ENCODE data around the gene SERPINE2. TPM values are rescaled to one million over a fixed set of nuclear protein-coding genes. Genes with fewer than 3 reads are reported as not detected.

The SERPINE2 gene, protein sequence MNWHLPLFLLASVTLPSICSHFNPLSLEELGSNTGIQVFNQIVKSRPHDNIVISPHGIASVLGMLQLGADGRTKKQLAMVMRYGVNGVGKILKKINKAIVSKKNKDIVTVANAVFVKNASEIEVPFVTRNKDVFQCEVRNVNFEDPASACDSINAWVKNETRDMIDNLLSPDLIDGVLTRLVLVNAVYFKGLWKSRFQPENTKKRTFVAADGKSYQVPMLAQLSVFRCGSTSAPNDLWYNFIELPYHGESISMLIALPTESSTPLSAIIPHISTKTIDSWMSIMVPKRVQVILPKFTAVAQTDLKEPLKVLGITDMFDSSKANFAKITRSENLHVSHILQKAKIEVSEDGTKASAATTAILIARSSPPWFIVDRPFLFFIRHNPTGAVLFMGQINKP
- 819 TPM for polyA plus RNA-seq (2013, experiment 1 of 2; ENCODE audit: insufficient read length)
- polyA plus RNA-seq (2013, experiment 2 of 2; ENCODE audit: insufficient read length): 815 TPM

GRCh38 chr2:224039080-224039769, at the start of gene SERPINE2:
Gene SERPINE2 (minus strand): TSS chr2:224039286. CDS start chr2:224001900, 37,386 bp downstream.
- DNase-seq: peak; percentile 80

DNA sequence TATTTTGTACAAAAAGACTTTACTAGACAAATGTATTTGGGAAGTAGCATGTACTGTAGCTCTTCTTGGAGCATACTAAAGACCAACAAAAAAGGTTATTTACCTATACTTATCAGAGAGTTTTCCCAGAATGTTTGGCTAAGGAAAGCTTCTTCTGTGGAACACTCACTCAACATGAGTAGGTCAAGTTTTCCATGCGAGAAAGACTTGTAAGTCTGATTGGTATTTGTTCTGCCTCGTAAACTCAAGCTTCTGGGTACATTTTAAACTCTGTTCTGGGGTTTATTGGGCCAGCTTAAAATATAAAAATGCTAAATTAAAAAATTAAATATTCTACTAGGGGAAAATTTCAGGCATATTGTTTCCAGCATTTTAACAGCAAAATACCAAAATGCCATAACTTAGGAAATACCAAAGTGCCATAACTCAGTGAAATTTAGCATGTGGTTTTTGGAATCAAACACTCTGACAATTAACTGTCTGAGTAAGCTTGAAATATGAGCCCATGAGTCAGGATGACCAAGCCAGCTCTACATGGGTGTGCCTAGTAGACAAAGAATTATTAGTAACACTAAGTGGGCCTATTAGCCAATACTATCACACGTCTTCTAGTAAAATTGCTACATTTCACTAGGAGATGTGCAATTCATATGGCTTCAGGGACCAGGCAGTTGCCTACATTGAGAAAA, 47.3 kb upstream of the SERPINE2 start:
- DNase-seq: peak; percentile 98

DNA sequence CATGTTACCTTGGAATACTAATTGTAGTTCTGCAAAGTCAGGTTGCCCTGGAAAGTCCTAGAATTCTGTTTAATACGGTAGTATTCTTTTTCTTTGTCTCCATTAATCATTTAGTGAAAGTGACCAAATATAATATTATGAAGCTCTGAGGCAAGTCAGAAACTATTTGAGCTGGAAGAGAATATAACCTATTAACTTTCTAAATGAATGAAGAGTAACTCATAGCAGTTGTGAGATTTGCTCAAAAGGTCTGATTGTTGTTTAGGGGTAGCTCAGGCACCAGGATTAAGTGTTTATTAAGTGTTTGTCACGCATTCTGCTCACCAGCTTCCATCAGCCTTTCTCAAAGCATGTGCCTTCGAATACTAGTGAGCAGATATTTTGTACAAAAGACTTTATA, 46.7 kb upstream of the SERPINE2 start:
- no peak for DNase-seq

DNA sequence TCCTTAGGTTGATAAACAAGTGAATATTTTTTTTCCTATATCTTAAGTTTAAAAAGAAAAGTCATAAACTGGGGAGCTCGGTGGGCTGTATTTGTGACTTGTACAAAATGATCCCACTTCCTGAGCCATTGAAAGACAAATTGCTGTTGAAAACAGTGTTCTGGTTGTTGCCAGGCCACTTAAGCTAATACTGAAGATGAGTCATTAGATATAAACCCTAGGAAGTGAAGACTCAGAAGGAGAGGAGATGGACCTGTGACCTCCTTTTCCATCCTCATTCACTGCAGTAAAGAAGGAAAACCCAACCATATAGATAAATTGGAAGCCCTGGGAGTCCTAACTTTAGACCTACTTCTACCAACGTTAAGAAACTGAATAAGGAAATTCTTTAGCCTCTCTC, 46.2 kb upstream of the SERPINE2 start:
- peak; percentile 78 for DNase-seq

- no peak for DNase-seq
These were observed 45.3 kb upstream of the SERPINE2 start for GRCh38 chr2:224084266-224084892.

GRCh38 chr2:224083638-224084037, 44.6 kb upstream of the SERPINE2 start:
- DNase-seq: no peak

DNA sequence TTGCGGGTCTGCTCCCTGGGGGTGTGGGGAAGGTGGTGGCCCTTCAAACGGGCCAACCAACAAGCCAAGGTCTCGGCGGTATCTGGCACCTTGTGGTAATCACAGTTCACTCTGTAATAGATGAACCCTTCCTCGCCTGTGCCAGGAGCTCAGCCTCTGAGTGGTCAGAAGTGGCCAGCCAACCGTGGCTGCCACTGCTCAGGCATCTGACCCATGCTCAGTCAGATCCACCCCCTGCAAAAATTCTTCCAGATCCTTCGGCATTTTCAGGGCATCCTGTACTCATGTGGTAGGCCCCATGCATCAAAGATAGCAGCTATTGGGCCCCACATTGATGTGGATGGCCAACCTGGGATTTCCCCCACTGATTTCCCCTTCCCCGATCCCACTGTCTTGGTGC, 39.6 kb upstream of the SERPINE2 start:
- DNase-seq: no peak

- DNase-seq: peak; percentile 83
These were observed 38.9 kb upstream of the SERPINE2 start for GRCh38 chr2:224077773-224078507.

- no peak for DNase-seq
These were observed 36.5 kb upstream of the SERPINE2 start for GRCh38 chr2:224075588-224075987.

DNA sequence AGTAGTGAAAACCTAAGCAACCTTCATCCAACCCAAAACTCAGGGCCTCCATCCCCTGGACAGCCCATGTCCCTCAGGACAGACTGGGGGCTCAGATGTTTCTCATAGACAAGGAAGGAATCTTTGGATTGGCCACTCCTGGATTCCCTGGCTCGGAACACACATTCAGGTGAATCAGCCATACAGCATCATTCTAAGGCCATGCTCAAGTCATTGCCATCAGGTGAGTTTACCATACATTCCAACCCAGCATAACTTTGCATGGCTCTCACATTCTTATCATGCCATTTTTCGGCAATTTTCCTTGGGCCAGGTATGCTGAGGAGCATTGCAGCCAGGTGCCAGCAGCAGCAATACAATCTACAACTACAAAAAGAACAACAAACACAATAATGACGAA, 34.6 kb upstream of the SERPINE2 start:
- DNase-seq: no peak

DNA sequence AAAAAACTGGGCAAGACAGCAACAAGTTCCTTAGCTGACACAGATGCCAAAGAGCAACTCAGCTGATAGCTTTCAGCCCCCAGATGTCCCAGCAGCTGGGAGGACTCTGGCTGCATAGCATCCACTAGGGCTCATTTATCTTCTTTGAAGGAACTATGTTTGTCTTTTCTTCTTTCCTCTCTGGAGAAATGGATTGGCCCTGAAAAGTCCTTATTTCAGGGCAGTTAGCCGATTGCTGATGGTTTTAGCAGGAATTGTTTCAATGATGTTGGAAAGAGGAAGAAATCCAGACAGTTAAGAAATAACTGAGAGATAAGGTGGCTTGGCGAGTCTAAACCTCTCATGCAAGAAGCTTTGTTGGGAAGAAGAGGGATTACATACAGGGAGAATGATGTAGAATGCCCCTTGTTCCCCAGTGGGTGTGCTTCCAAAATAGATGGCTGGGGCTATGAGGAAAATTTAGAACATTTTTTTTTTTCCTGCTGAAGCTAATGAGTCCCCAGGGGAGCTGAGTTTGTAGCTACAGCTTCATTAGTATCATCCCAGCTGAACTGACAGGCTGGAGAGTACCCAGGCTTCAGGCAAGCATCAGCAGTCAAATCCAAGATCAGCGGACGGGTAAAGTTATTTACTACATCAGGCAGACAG, 33.6 kb upstream of the SERPINE2 start:
- DNase-seq: peak; percentile 71

DNA sequence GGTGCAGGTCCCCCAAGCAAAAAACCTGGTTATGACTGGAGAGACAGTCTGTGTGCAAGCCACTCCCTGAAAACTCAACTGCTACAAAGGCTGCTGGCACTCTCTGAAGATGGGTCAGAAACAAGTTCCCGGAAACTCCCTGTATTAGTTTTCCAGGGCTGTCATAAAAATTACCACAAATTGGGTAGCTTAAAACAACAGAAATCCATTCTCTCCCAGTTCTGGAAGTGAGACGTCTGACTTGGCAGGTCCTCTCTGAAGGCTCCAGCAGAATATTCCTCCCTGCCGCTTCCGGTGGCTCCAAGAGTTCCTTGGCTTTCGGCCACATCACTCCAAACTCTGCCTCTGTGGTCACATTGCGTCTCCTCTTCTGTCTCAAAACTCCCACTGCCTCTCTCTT, 30.1 kb upstream of the SERPINE2 start:
- no peak for DNase-seq

DNA sequence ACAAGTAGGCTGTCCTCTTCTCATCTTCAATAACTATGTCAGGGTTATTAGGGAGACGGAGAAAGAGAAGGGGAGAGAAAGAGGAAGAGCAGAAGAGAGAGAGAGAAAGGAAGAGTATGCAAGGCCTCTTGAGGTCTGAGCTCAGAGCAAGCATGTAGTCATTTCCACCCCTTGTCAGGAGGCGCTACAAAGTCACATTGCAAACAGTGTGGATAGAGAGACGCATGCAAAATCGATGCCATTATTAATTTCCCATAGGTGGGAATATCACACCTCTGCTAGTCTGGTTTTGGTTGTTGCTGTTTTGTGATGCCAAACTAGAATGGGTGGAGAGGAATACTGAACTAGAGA, 24.2 kb upstream of the SERPINE2 start:
- no peak for DNase-seq

DNA sequence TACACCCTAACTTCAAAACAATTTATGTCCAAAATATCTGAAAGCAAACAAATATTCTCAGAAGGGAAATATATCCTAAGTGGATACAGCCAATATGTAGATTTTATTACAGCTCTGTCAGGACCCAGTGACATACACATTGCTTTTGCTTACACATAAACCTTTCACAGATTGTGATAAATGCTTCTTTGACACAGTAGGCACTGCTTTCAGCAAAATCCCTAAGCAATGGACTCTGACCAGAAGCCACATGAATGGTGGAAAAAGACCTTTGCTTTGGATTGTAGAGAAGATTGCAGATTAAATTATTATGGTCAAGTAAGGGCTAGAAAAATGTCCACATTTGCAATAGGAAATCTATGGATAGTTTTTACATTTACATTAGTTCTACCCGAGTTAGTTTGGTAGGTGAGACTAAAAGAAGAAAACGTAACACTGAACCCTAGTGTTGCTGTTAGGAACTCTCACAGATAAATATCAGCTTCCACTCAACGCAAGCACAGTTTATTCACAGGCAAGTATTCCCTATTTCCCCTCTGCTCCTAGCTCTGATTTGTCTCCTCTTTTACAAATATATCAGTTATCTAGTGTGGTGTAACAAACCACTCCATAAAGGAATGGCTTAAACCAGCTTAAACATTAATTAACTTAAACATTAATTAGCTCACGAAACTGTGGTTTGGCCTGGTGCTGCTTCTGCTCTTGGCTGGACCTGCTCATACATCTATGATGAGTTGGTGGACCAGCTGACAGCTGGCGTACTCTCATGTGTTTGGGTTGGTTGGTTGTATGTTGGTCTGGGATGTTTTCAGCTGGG, 23.6 kb upstream of the SERPINE2 start:
- no peak for DNase-seq

- no peak for DNase-seq
These were observed 21.8 kb upstream of the SERPINE2 start for GRCh38 chr2:224060783-224061482.

GRCh38 chr2:224059178-224059577, 20.1 kb upstream of the SERPINE2 start:
- no peak for DNase-seq

- DNase-seq: no peak
These were observed 19.1 kb upstream of the SERPINE2 start for GRCh38 chr2:224058048-224058775.

DNA sequence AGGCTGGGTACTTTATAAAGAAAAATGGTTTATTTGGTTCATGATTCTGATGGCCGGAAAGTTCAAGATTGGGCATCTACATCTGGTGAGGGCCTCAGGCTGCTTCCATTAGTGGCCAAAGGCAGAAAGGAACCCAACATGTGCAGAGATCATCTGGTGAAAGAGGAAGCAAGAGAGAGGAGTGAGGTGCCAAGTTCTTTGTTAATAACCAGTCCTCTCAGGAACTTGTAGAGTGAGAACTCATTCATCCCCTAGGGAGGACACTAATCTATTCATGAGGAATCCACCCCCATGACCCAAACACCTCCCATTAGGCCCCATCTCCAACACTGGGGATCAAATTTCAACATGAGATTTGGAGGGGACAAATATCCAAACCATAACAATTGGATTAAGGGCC, 17.8 kb upstream of the SERPINE2 start:
- no peak for DNase-seq

DNA sequence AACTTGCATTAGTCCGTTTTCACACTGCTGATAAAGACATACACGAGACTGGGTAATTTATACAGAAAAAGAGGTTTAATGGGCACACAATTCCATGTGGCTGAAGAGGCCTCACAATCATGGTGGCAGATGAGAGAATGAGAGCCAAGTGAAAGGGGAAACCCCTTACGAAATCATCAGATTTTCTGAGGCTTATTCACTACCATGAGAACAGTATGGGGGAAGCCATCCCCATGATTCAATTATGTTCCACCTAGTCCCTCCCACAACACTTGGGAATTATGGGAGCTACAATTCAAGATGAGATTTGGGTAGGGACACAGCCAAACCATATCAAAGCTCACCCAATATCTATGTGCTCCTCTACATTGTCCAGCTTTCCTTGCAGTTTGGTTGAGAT, 16.0 kb upstream of the SERPINE2 start:
- no peak for DNase-seq
